Measurements from ENCODE around the gene CES4A. TPM values are rescaled to one million over a fixed set of nuclear protein-coding genes. Genes with fewer than 3 reads are reported as not detected.

The CES4A gene
- total RNA-seq, 1 experiment from 2014 or later = 1.9 TPM

GRCh38 chr16:67016681-67017420, 28.5 kb downstream of the CES4A start:
- no peak overlapping the region for H3K23ac ChIP-seq (ENCODE audit: insufficient read length, low read depth, low read length)
- H3K9me3 Mint-ChIP-seq = no peaks in the 10 kb centered on the region
- H3T11ph ChIP-seq (ENCODE audit: low read length) = no peak overlapping the region
- H4K20me1 ChIP-seq (ENCODE audit: control insufficient read depth, insufficient read depth, insufficient read length) = no peaks in the 10 kb centered on the region
- H3K18ac ChIP-seq (ENCODE audit: insufficient read length, low read depth, low read length) = no peak overlapping the region
- no peak overlapping the region for H3K4ac ChIP-seq (ENCODE audit: low read depth, low read length)
- WGBS (ENCODE audit: extremely low coverage, insufficient read length, low lambda C conversion rate) = no CpG with 5 or more reads among the region's 5 CpGs
- peaks cover 40% of the 10 kb centered on the region for H3K27me3 Mint-ChIP-seq (ENCODE audit: low read depth)
- H2AK5ac ChIP-seq (ENCODE audit: insufficient read length, low read length) = no peak overlapping the region
- H2BK5ac ChIP-seq (ENCODE audit: insufficient read length, low read length) = no peak overlapping the region
- peaks cover 6% of the 10 kb centered on the region for H3K23me2 ChIP-seq (ENCODE audit: insufficient read length, low read depth, low read length, poor library complexity, severe bottlenecking)
- no peak overlapping the region for H2BK120ac ChIP-seq (ENCODE audit: low read depth, low read length, poor library complexity, severe bottlenecking)
- TF ChIP-seq CTCF (conservative IDR thresholded peaks at IDR 0.05) = no peak
- H3K4me2 ChIP-seq (ENCODE audit: insufficient read depth, insufficient read length, low read length) = no peak overlapping the region
- H3K27ac Mint-ChIP-seq = no peak overlapping the region; a peak in 1 of 7 replicates
- H3K4me3 Mint-ChIP-seq = no peak overlapping the region
- H2BK15ac ChIP-seq (ENCODE audit: low read depth, low read length) = no peak overlapping the region
- H3K27me3 ChIP-seq (ENCODE audit: insufficient read depth, low read length) = peaks cover 16% of the 10 kb centered on the region; the same call in 1 of the 2 replicates
- H2BK20ac ChIP-seq (ENCODE audit: low read depth, low read length, poor library complexity, severe bottlenecking) = no peak overlapping the region
- no peak overlapping the region for H4K5ac ChIP-seq (ENCODE audit: insufficient read length, low read depth, low read length)
- peaks cover 7 to 12% of the 10 kb centered on the region in 2 experiments; a peak in 3 of 4 replicates for H3K4me1 Mint-ChIP-seq
- no peaks in the 10 kb centered on the region for H3K36me3 Mint-ChIP-seq (ENCODE audit: insufficient read depth in 1 of 3, low read depth in 3 of 3)
- no peaks in the 10 kb centered on the region for H3K79me2 ChIP-seq (ENCODE audit: insufficient read depth, low read length)
- no peak overlapping the region for H4K91ac ChIP-seq (ENCODE audit: insufficient read length, low read depth, low read length)
- no peak overlapping the region for H4K8ac ChIP-seq (replicated peaks; ENCODE audit: insufficient read length, low read depth, low read length)
- H2AFZ ChIP-seq (ENCODE audit: low read length) = no peak overlapping the region
- no peak overlapping the region for H3K9ac ChIP-seq (ENCODE audit: extremely low read depth, insufficient read length, low read length)
- no peaks in the 10 kb centered on the region for H3K9me3 ChIP-seq (ENCODE audit: control insufficient read depth, low read depth, low read length)
- H3K27ac ChIP-seq (ENCODE audit: insufficient read length, low read depth, low read length) = no peak overlapping the region
- no peak overlapping the region for H2BK12ac ChIP-seq (ENCODE audit: insufficient read length, low read depth, low read length)
- no peak for DNase-seq
- H3K14ac ChIP-seq (ENCODE audit: insufficient read depth, low read length) = no peak overlapping the region
- no peak overlapping the region for H3K56ac ChIP-seq (ENCODE audit: insufficient read length, low read depth, low read length)
- H3K4me1 ChIP-seq (ENCODE audit: insufficient read depth, low read length) = no peaks in the 10 kb centered on the region
- H3K79me1 ChIP-seq (ENCODE audit: insufficient read depth, low read depth, low read length, poor library complexity, severe bottlenecking) = no peaks in the 10 kb centered on the region

All from H9 (cell line).